ENCODE data around the gene PDK2.

- TF ChIP-seq MAZ (IDR thresholded peaks at IDR 0.05; ENCODE audit: borderline replicate concordance, low read depth, low read length) (no peak), CTCF (conservative IDR thresholded peaks at IDR 0.05; ENCODE audit: low read depth, low read length) (no peak), POLR2A (IDR thresholded peaks at IDR 0.05; ENCODE audit: low read depth, low read length) (no peak), ELK1 (IDR thresholded peaks at IDR 0.05; ENCODE audit: borderline replicate concordance, low read depth, low read length) (no peak), FOS (IDR thresholded peaks at IDR 0.05; ENCODE audit: low read depth, low read length) (no peak), NFE2L2 (IDR thresholded peaks at IDR 0.05; ENCODE audit: low read depth, low read length) (no peak), RFX5 (IDR thresholded peaks at IDR 0.05; ENCODE audit: low read depth, low read length) (no peak), CEBPB (IDR thresholded peaks at IDR 0.05; ENCODE audit: low read depth, low read length) (no peak), RCOR1 (IDR thresholded peaks at IDR 0.05; ENCODE audit: insufficient replicate concordance, low read length) (no peak), BHLHE40 (IDR thresholded peaks at IDR 0.05; ENCODE audit: low read depth, low read length) (no peak), MXI1 (IDR thresholded peaks at IDR 0.05; ENCODE audit: borderline replicate concordance, low read depth, low read length) (no peak), SMC3 (IDR thresholded peaks at IDR 0.05; ENCODE audit: low read depth, low read length) (no peak), USF2 (IDR thresholded peaks at IDR 0.05; ENCODE audit: low read depth, low read length) (no peak), RAD21 (IDR thresholded peaks at IDR 0.05; ENCODE audit: low read length) (no peak)
These were observed 42.8 kb upstream of the PDK2 start for GRCh38 chr17:50052241-50052796.
